PFSK-1 (cell line): ENCODE data around the gene SNX30.

Source experiments
- POLR2AphosphoS5 ChIP-seq: IDR thresholded peaks from 2 replicates; pipeline ENCODE4 v1.6.1; 2012; ENCODE audit warnings: low read depth, mild to moderate bottlenecking, control low read depth, low read length, moderate library complexity
- TAF1 ChIP-seq: IDR thresholded peaks from 2 replicates; pipeline ENCODE4 v1.6.1; 2012; ENCODE audit warnings: low read length, control low read depth, borderline replicate concordance; ENCODE audit not compliant: insufficient read depth
- TF ChIP-seq, protein P1 (sequence below), 2 experiments: IDR thresholded peaks; 2 replicates each; pipeline versions ENCODE4 v1.6.1 to v1.8.0; 2011 to 2012; ENCODE audit warnings: low read depth in 2 of 2, low read length in 2 of 2, control low read depth in 1 of 2, inconsistent platforms in 1 of 2, mild to moderate bottlenecking in 1 of 2, moderate library complexity in 1 of 2; ENCODE audit not compliant: insufficient read depth in 1 of 2

DNA sequence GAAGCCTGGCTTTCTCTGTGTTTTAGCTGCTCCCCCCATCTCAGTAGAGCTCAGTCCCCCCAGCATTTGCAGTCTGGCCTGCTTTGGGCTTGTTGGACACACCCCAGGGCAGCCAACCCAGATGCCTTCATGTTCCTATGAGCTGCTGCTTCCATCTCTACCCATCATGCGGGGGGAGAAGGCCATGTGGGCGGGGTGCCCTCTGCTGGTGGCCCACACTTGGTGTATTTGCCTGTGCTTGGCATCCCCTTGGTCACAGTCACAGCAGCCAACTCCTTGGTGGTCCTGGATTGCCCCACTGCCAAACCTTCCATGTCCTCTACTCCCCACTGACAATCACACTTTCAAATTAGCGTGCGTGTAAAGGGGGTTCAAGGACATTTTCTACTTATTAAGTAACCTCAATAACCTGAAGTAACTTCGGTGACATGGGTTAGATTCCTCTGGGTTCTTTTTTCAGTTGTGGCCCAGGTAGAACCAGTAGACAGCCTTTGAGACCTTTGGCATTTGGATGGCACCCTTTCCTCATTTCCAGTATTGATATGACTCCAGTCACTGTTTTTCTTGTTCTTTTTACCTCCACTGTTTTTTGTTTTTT, 42.8 kb downstream of the SNX30 start:
- no peak for TF ChIP-seq POLR2AphosphoS5
- no peak for TF ChIP-seq TAF1
- TF ChIP-seq, protein P1, sequence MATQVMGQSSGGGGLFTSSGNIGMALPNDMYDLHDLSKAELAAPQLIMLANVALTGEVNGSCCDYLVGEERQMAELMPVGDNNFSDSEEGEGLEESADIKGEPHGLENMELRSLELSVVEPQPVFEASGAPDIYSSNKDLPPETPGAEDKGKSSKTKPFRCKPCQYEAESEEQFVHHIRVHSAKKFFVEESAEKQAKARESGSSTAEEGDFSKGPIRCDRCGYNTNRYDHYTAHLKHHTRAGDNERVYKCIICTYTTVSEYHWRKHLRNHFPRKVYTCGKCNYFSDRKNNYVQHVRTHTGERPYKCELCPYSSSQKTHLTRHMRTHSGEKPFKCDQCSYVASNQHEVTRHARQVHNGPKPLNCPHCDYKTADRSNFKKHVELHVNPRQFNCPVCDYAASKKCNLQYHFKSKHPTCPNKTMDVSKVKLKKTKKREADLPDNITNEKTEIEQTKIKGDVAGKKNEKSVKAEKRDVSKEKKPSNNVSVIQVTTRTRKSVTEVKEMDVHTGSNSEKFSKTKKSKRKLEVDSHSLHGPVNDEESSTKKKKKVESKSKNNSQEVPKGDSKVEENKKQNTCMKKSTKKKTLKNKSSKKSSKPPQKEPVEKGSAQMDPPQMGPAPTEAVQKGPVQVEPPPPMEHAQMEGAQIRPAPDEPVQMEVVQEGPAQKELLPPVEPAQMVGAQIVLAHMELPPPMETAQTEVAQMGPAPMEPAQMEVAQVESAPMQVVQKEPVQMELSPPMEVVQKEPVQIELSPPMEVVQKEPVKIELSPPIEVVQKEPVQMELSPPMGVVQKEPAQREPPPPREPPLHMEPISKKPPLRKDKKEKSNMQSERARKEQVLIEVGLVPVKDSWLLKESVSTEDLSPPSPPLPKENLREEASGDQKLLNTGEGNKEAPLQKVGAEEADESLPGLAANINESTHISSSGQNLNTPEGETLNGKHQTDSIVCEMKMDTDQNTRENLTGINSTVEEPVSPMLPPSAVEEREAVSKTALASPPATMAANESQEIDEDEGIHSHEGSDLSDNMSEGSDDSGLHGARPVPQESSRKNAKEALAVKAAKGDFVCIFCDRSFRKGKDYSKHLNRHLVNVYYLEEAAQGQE (IDR thresholded peaks at IDR 0.05; ENCODE audit: insufficient read depth in 1 of 2, low read depth in 2 of 2, low read length in 2 of 2), result no peak
